ENCODE data around the gene MEFV. TPM values are rescaled to one million over a fixed set of nuclear protein-coding genes. Genes with fewer than 3 reads are reported as not detected.

The MEFV gene
- total RNA-seq, 6 experiments from 2014 or later = 0.66 to 1.7 (median 1.0) TPM

- TF ChIP-seq CTCF (IDR thresholded peaks at IDR 0.05) (no peak), POLR2A (IDR thresholded peaks at IDR 0.05) (no peak)
- no peaks in the 10 kb centered on the region for H3K36me3 ChIP-seq
- DNase-seq (no peak), ATAC-seq (no peak)
- H3K27me3 ChIP-seq = peaks cover 14 to 18% of the 10 kb centered on the region in 2 donors
- 50% methylated on average over 3 of the region's 10 CpGs for WGBS (ENCODE audit: insufficient coverage, low coverage, low lambda C conversion rate, missing lambda C conversion rate)
- H3K4me3 ChIP-seq = no peak overlapping the region
- intact Hi-C loops (cut with DNase I) = no loop called here
- H3K27ac ChIP-seq = no peak overlapping the region
- no peaks in the 10 kb centered on the region for H3K9me3 ChIP-seq
- H3K4me1 ChIP-seq = no peaks in the 10 kb centered on the region
Measured at GRCh38 chr16:3195975-3196374, 60.5 kb downstream of the MEFV start.

GRCh38 chr16:3194792-3195191 lies 61.6 kb downstream of the MEFV start:
- ATAC-seq = peak in 1 of 4 donors; percentile 24

GRCh38 chr16:3193221-3194212 lies 62.9 kb downstream of the MEFV start:
- Histone ChIP-seq H3K4me1 (peaks cover 0 to 5% (median 0%) of the 10 kb centered on the region in 4 donors), H3K27ac (no peak overlapping the region), H3K9me3 (no peaks in the 10 kb centered on the region), H3K4me3 (no peak overlapping the region), H3K36me3 (no peaks in the 10 kb centered on the region), H3K27me3 (peaks cover 20 to 34% of the 10 kb centered on the region in 2 donors)
- 75% methylated on average over 34 of the region's 49 CpGs for WGBS (ENCODE audit: insufficient coverage, low coverage, low lambda C conversion rate, missing lambda C conversion rate)
- intact Hi-C loops (cut with DNase I) = no loop called here
- TF ChIP-seq CTCF (IDR thresholded peaks at IDR 0.05) = no peak
- no peak for TF ChIP-seq POLR2A (IDR thresholded peaks at IDR 0.05)
- DNase-seq (no peak), ATAC-seq (no peak)

More at GRCh38 chr16:3194792-3195191, 61.6 kb downstream of the MEFV start:
- H3K9me3 ChIP-seq = no peaks in the 10 kb centered on the region
- H3K4me3 ChIP-seq = no peak overlapping the region
- no peaks in the 10 kb centered on the region for H3K4me1 ChIP-seq
- H3K27me3 ChIP-seq = peaks cover 20 to 22% of the 10 kb centered on the region in 2 donors
- no peaks in the 10 kb centered on the region for H3K36me3 ChIP-seq
- TF ChIP-seq POLR2A (IDR thresholded peaks at IDR 0.05) = no peak
- no peak for TF ChIP-seq CTCF (IDR thresholded peaks at IDR 0.05)
- no peak overlapping the region for H3K27ac ChIP-seq
- WGBS (ENCODE audit: insufficient coverage, low coverage, low lambda C conversion rate, missing lambda C conversion rate) = 77% methylated on average over 5 of the region's 20 CpGs
- intact Hi-C loops (cut with DNase I) = no loop called here
- no peak for DNase-seq

- peaks cover 20 to 35% of the 10 kb centered on the region in 2 donors for H3K27me3 ChIP-seq
- intact Hi-C loops (cut with DNase I) = no loop called here
- WGBS (ENCODE audit: insufficient coverage, low coverage, low lambda C conversion rate, missing lambda C conversion rate) = 60% methylated on average over 14 of the region's 36 CpGs
Measured at GRCh38 chr16:3192476-3193019, 63.9 kb downstream of the MEFV start.

More at GRCh38 chr16:3192476-3193019, 63.9 kb downstream of the MEFV start:
- DNase-seq (no peak), ATAC-seq (no peak)
- Histone ChIP-seq H3K36me3 (no peaks in the 10 kb centered on the region), H3K9me3 (no peaks in the 10 kb centered on the region), H3K27ac (no peak overlapping the region), H3K4me1 (peaks cover 0 to 5% (median 0%) of the 10 kb centered on the region in 4 donors), H3K4me3 (no peak overlapping the region)
- no peak for TF ChIP-seq POLR2A (IDR thresholded peaks at IDR 0.05)
- no peak for TF ChIP-seq CTCF (IDR thresholded peaks at IDR 0.05)

Other genes starting within 250 kb of the MEFV start
- 1 to 10 TPM in 2 of 6 experiments, under 1 TPM in 4; 0.25 to 1.7 (median 0.92) TPM for gene CLDN9, start 243.7 kb downstream of the MEFV start, total RNA-seq
- gene CLDN6, start 238.4 kb downstream of the MEFV start, total RNA-seq = 1 to 10 TPM in 1 of 6 experiments, not detected in 5; 2.9 TPM
- 100 to 1,000 TPM in 3 of 6 experiments, 10 to 100 TPM in 1, 1 to 10 TPM in 2; 5.2 to 284 (median 69.4) TPM for gene TNFRSF12A, start 236.3 kb downstream of the MEFV start, total RNA-seq
- 10 to 100 TPM in 5 of 6 experiments, 1 to 10 TPM in 1; 9.7 to 14.6 (median 12.1) TPM for gene HCFC1R1, start 232.7 kb downstream of the MEFV start, total RNA-seq
- 10 to 100 TPM in 2 of 6 experiments, 1 to 10 TPM in 4; 7.7 to 15.7 (median 9.7) TPM for gene THOC6, start 232.6 kb downstream of the MEFV start, total RNA-seq
- gene BICDL2, start 219.7 kb downstream of the MEFV start, total RNA-seq = under 1 TPM in 5 of 6 experiments, not detected in 1; 0.11 to 0.58 (median 0.48) TPM
- gene MMP25, start 210.1 kb downstream of the MEFV start, total RNA-seq = 1 to 10 TPM; 1.3 to 2.0 (median 1.6) TPM
- 1,000 to 10,000 TPM in 2 of 6 experiments, 100 to 1,000 TPM in 4; 204 to 1,268 (median 669) TPM for gene IL32, start 191.0 kb downstream of the MEFV start, total RNA-seq
- not detected for gene ZSCAN10, start 157.3 kb downstream of the MEFV start, total RNA-seq
- 1 to 10 TPM; 4.0 to 8.4 (median 5.4) TPM for gene ZNF205, start 144.0 kb downstream of the MEFV start, total RNA-seq
- 1 to 10 TPM; 1.3 to 4.4 (median 1.7) TPM for gene ZNF213, start 121.6 kb downstream of the MEFV start, total RNA-seq
- not detected for gene OR1F1, start 68.4 kb downstream of the MEFV start, total RNA-seq
- gene ZNF200, start 21.5 kb downstream of the MEFV start, total RNA-seq = 1 to 10 TPM; 1.9 to 4.8 (median 3.5) TPM
- gene ZNF263, start 26.9 kb upstream of the MEFV start, total RNA-seq = 10 to 100 TPM in 5 of 6 experiments, 1 to 10 TPM in 1; 7.1 to 13.9 (median 11.0) TPM
- gene TIGD7, start 48.8 kb upstream of the MEFV start, total RNA-seq = 1 to 10 TPM in 4 of 6 experiments, under 1 TPM in 2; 0.56 to 1.9 (median 1.7) TPM
- 10 to 100 TPM in 4 of 6 experiments, 1 to 10 TPM in 2; 7.5 to 11.5 (median 10.5) TPM for gene ZNF75A, start 48.9 kb upstream of the MEFV start, total RNA-seq
- gene OR2C1, start 99.3 kb upstream of the MEFV start, total RNA-seq = under 1 TPM in 1 of 6 experiments, not detected in 5; 0.49 TPM
- gene ZSCAN32, start 144.4 kb upstream of the MEFV start, total RNA-seq = 1 to 10 TPM; 5.0 to 7.5 (median 5.6) TPM
- gene ZNF174, start 144.6 kb upstream of the MEFV start, total RNA-seq = 1 to 10 TPM; 3.4 to 5.3 (median 4.1) TPM
- gene ZNF597, start 186.9 kb upstream of the MEFV start, total RNA-seq = 1 to 10 TPM in 3 of 6 experiments, under 1 TPM in 3; 0.86 to 1.7 (median 1.1) TPM
- 10 to 100 TPM; 25.0 to 46.6 (median 30.8) TPM for gene NAA60, start 187.0 kb upstream of the MEFV start, total RNA-seq
- not detected for gene C16orf90, start 238.9 kb upstream of the MEFV start, total RNA-seq
- gene CLUAP1, start 244.4 kb upstream of the MEFV start, total RNA-seq = 1 to 10 TPM; 3.8 to 9.8 (median 6.6) TPM